NCI-H2171 (cell line): ENCODE measurements around the gene BAZ2A.

ENCODE experiments used
- DNase-seq: peaks from one replicate; lab custom pipeline; 2025; lab: John Stamatoyannopoulos, UW

BAZ2A gene

DNA sequence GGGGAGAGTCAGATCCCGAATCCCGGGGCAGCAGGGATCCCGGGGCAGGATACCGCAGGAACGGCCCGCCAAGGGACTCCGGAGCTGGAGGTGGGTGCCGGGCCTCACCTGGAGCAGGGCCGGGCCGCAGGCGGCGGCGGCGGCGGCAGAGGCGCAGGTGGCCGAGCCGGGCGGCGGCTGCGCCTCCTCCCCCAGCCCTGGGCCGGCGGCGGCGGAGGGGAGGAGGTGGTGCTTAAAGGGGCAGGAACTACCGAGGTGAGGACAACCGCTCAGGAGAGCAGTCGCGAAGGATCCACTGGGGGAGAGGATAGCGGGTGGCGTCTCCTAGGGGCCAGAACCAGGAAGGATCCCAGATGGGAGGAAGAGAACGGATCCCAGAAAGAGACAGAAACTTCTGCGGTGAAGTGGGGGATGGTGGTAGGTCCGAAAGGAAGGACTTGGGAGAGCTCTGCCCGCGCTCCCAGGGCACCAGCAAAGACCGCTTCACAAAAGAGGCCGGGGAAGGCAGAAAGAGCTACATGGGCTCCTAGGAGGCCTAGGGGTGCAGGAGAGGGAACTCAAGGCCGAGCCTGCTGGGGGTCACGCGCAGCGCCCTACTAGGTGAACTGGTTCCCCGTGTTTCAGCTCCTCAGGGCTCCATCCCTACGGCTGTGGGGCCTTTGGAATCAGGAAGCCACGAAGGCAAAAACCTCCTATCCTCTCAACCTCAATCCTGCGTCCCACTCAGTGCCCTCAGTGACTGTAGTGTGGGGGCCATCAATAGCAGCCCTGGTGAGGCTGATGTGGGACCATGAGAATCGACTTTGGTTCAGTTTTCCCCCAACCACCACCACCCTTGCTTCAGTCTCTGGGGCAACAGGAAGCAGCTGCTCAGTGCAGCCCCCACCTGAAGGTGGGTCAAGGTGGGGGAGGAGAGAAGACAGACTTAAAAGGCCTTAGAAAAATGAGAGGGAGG, 5.0 kb upstream of the BAZ2A start:
- peak; percentile 77 for DNase-seq

DNA sequence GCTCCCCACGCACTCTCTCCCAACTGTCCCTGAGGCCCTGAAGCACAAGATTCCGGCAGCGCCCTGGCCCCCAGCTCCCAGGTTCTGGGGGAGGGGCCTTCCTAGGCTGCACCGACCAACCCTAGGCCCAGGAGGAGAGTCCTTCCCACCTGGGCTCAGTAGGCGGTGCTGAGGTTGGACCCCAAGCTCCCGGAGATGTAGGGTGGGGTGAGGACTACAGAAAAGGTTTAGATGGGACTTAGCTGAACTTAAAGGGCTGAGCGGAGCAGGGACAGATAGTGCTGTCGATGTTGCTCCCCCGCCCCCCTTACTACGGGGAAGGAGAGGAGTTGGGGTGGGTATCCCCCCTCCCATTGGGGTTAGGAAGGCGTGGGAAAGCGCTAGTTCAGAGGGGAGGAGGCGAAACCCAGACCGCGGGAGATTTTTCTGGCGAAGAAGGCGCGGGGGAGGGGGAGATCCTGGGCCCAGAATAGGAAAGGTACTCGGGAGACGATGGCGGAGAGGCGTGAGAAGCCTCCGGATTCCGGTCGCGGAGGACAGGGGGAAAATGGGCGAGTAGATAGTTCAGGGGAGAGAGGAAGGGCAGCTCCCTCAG, 4.2 kb upstream of the BAZ2A start:
- DNase-seq = peak; percentile 60

- DNase-seq = no peak
Observed at GRCh38 chr12:56633468-56634241, 3.5 kb upstream of the BAZ2A start.

DNA sequence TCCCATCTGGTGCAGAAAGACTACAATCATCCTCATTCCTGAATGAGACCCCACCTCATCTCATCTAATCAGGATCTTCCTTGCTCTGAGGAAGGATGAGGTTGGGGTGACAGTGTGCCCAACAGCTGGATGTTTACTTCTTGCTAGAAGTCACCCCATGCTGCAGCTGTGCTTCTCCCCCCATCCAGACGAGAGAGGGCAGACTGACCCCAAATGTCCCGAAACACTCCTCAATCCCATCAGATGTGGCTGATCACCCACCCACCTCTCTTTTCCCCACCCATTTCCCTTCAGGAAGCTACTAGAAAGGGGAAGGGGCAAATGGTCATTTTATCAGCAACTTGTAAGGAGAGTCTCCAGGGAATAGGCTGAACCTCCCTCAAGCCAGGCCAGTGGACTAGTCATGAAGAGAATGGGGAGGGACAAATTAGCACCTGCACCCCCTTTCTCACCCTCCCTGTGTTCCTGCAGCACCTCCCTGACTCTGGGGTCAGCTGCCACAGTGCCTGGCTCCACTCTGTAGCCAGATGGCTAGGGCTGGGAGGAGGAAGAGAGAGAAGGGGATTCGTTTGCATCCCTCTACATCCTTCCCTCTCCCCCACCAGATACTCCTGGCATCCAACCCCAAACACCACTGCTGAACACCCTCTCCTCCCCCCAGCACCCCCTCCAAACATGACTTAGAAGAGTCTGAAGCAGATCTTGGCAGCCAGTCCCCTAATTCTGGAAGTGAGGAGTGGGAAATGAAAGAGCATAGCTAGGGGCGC, 2.8 kb upstream of the BAZ2A start:
- DNase-seq = no peak

- no peak for DNase-seq
Observed at GRCh38 chr12:56631790-56632700, 1.9 kb upstream of the BAZ2A start.

GRCh38 chr12:56629459-56630179, 507 bp downstream of the BAZ2A start:
- DNase-seq = no peak

DNA sequence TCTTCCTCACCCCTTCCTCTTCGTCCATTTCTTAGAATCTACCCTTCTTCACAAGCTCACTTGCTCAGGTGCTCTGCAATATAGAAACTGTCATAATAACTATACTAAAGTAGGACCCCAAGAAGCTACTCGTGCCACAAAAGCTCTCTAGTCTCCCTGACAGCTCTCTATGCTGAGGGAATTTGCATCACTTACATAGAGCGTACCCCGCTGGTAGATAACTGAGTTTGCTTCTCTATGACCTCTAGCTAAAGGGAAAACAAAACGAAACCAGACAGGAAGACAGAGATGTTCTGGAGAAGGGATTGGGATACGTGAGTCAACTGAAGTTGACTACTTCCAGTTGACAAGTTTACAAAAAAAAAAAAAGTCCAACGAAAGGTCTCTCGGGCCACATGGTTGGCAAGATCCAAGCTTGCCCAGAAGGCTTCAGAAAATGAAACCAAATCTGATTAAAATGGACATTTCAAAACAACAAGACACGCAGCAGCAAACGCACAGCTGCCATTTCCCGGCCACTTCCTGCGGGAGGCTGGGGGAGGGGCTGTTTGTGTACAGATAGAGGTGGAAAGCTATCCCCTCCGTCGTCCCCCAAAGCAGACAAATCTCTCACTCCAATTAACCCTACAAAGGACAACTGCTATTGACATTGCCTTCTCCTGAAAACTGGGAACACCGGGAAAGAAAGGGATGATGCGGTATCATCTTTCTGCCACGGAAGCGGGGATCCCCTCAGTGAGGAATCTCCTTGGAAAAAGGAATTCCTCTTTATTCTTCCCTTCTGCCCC, 1.3 kb downstream of the BAZ2A start:
- DNase-seq = no peak

GRCh38 chr12:56626701-56627100, 3.4 kb downstream of the BAZ2A start:
- DNase-seq = no peak

DNA sequence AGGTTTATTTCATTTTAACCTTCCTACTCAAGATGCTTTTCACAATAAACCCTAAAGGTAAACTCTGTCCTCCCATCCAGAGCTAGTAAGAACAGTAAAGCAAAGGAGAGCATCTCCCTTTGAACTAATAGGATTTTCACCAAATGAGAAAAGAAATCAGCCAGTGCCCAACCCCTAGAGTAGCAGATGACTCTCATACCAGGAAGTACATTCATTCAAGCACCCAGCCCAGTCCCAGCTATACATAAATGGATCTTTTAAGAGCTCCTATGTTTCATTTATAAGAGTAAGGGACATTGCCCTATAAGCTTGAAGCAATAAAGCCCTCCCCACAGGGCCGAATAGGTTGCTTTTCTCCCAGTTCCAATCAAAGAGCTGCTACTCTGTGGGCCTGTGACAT, 7.6 kb downstream of the BAZ2A start:
- no peak for DNase-seq

DNA sequence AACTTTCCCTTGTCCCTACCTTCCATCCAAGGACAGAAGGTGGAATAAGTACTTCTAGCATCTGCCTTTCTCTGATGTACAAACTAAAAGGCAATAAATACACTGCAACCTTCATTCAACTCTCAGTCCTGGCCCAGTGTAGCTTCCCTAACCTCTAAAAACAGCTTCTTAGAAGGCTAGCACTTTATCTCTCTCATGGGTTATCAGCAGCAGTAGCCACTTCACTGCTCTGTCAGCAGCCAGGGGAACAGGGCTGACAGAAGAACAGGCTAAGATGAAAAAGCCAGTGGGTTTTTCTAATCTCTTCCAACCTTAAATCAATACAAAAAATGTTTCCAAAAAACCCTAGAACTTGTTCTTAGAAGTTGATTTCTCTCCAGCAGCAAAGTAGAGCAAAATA, 13.2 kb downstream of the BAZ2A start:
- DNase-seq = no peak

GRCh38 chr12:56616244-56616643, 13.9 kb downstream of the BAZ2A start:
- DNase-seq = no peak

GRCh38 chr12:56614627-56615026, 15.5 kb downstream of the BAZ2A start:
- no peak for DNase-seq

GRCh38 chr12:56604355-56604754, 25.8 kb downstream of the BAZ2A start:
- no peak for DNase-seq

DNA sequence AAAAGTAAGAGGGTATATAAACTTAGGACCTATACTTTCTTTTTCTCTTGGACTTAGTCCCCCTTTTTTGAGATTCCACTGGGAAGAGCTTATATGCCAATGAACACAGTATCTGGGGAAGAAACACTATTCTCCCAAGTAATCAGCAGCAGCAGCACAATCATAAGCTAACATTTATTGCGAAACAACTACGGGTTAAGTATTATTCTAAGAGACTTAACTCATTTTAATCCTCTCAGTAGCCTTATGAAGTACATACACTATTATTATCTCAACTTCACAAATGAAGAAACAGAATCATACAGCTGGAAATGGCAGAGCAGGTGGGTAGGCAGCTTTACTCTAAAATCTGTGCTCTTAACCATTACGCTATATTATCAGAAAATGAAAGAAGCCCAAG, 27.9 kb downstream of the BAZ2A start:
- no peak for DNase-seq

- no peak for DNase-seq
Observed at GRCh38 chr12:56601503-56601902, 28.6 kb downstream of the BAZ2A start.

GRCh38 chr12:56600753-56601152, 29.4 kb downstream of the BAZ2A start:
- no peak for DNase-seq

DNA sequence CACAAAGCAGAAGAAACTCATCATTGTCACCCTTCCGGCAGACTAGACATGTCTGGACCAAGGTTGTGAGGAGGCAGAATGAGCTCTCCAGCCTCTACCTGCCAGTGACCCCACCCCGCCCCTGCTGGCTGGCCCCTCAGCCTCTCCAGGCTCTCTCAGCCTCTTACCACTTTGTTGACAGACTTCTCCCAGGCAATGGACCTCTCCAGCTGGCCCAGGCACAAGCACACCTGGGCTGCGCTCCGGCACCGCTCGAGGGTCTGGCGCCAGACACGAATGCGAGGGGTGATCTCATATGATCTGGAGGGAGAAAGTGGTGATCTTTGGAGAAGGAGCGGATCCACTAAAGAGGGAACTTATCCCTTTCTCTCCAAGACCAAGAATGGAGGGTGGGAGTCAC, 30.3 kb downstream of the BAZ2A start:
- no peak for DNase-seq

DNA sequence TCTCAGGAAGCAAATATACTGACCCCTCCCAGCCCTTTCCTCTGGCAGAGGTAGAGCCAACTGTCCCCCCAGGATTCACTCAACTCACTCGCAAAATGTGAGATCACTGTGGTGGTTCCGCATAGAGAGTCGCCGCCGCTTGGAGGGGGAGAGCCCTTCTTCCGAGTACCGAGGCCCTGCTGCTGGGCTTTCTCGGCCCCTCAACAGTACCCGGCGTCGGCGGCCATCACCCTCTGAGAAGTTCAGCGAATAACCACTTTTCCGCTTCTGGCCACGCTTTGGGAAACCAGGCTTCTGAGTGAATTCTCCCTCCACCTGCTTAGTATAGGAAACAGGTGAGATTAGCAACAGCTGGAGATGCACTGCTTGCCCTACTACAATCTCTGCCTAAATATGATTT, 31.1 kb downstream of the BAZ2A start:
- no peak for DNase-seq

DNA sequence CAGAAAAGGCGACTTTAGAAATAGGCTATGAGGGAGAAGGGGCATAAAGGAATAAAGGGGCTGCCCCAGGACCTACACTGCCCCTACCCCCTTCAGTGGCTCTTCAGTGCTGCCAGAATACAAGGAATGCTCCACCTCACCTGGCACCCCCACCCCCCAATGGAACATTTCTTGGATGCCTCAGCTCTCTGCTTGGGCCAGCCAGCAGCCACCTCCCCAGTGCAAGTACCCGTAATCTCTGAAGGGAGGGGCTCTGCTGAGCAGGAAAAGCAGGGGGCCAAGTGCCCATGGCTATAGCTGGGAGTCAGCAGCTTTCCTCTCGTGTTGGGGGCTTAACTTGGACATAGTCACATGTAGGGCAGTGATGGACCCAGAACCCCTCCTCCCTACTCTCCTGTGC, 33.3 kb downstream of the BAZ2A start:
- DNase-seq = no peak
